Liver (tissue), 9 donors: ENCODE results near the gene CAVIN2. TPM values are rescaled to one million over a fixed set of nuclear protein-coding genes. Genes with fewer than 3 reads are reported as not detected.

Experiments used
- DNase-seq: peaks from one replicate; pipeline ENCODE4 v3.0.0-alpha.2; 2017; ENCODE audit warnings: low spot score
- H3K27ac ChIP-seq, 2 donors: one replicate each; pipeline ENCODE4 v1.7.0; 2013; ENCODE audit warnings: inconsistent platforms in 2 of 2, low read length in 2 of 2, control low read depth in 1 of 2, low read depth in 1 of 2, mild to moderate bottlenecking in 1 of 2
- H3K27me3 ChIP-seq, 4 donors: one replicate each; pipeline versions ENCODE4 v1.6.1 to v1.7.0; 2013; ENCODE audit warnings: low read length in 3 of 4, inconsistent platforms in 1 of 4, mild to moderate bottlenecking in 1 of 4, moderate library complexity in 1 of 4; ENCODE audit not compliant: control insufficient read depth in 4 of 4, insufficient read depth in 4 of 4
- H3K36me3 ChIP-seq, 4 donors: one replicate each; pipeline versions ENCODE4 v1.6.1 to v1.7.0; 2013; ENCODE audit warnings: low read length in 3 of 4, mild to moderate bottlenecking in 3 of 4, low read depth in 1 of 4, moderate library complexity in 1 of 4; ENCODE audit not compliant: control insufficient read depth in 4 of 4, insufficient read depth in 3 of 4
- H3K4me1 ChIP-seq, 4 donors: one replicate each; pipeline versions ENCODE4 v1.6.1 to v1.7.0; 2013; ENCODE audit warnings: low read length in 3 of 4, mild to moderate bottlenecking in 3 of 4, moderate library complexity in 1 of 4; ENCODE audit not compliant: control insufficient read depth in 4 of 4, insufficient read depth in 4 of 4
- H3K4me3 ChIP-seq, 3 donors: one replicate each; pipeline versions ENCODE4 v1.6.1 to v1.7.0; 2013; ENCODE audit warnings: low read length in 3 of 3, control low read depth in 1 of 3, low read depth in 1 of 3, mild to moderate bottlenecking in 1 of 3
- H3K9ac ChIP-seq, 2 donors: one replicate each; pipeline ENCODE4 v1.7.0; 2013; ENCODE audit warnings: low read length in 2 of 2, mild to moderate bottlenecking in 2 of 2, moderate library complexity in 2 of 2, control low read depth in 1 of 2, low read depth in 1 of 2
- H3K9me3 ChIP-seq, 4 donors: one replicate each; pipeline versions ENCODE4 v1.6.1 to v1.7.0; 2013; ENCODE audit warnings: low read length in 3 of 4; ENCODE audit not compliant: control insufficient read depth in 4 of 4
- EGR1 ChIP-seq, 2 donors: IDR thresholded peaks; 2 replicates each; pipeline ENCODE4 v1.6.1; 2016 to 2018; ENCODE audit warnings: antibody characterized with exemption in 2 of 2, low read depth in 2 of 2
- FOXA1 ChIP-seq: IDR thresholded peaks from 2 replicates; pipeline ENCODE4 v1.6.1; 2016; ENCODE audit warnings: antibody characterized with exemption
- FOXA2 ChIP-seq: IDR thresholded peaks from 2 replicates; pipeline ENCODE4 v1.6.1; 2016; ENCODE audit warnings: antibody characterized with exemption
- HNF4A ChIP-seq, 2 donors: conservative IDR thresholded peaks; 2 replicates each; pipeline ENCODE4 v1.6.1; 2016; ENCODE audit warnings: antibody characterized with exemption in 2 of 2, mild to moderate bottlenecking in 2 of 2
- HNF4G ChIP-seq: IDR thresholded peaks from 2 replicates; pipeline ENCODE4 v1.6.1; 2016; ENCODE audit warnings: antibody characterized with exemption
- JUND ChIP-seq, 2 donors: IDR thresholded peaks; 2 replicates each; pipeline ENCODE4 v1.6.1; 2016; ENCODE audit warnings: antibody characterized with exemption in 2 of 2
- RAD21 ChIP-seq, 2 donors: IDR thresholded peaks; 2 replicates each; pipeline ENCODE4 v1.6.1; 2016; ENCODE audit warnings: antibody characterized with exemption in 2 of 2, mild to moderate bottlenecking in 2 of 2
- RXRA ChIP-seq, 2 donors: IDR thresholded peaks; 2 replicates each; pipeline ENCODE4 v1.6.1; 2017 to 2018; ENCODE audit warnings: antibody characterized with exemption in 2 of 2, mild to moderate bottlenecking in 1 of 2
- TAF1 ChIP-seq: conservative IDR thresholded peaks from 2 replicates; pipeline ENCODE4 v1.6.1; 2016; ENCODE audit warnings: antibody characterized with exemption, mild to moderate bottlenecking
- YY1 ChIP-seq: IDR thresholded peaks from 2 replicates; pipeline ENCODE4 v1.6.1; 2016; ENCODE audit warnings: antibody characterized with exemption, mild to moderate bottlenecking
- WGBS: extraction: QIAGEN DNeasy Blood & Tissue Kit; methylation state at CpG from one replicate; pipeline ENCODE4 v1.1.7; 2013; 5-methylcytosine and 5-hydroxymethylcytosine counted together
- polyA plus RNA-seq, 2 donors: library from polyadenylated mRNA; stranded (reverse) in 1 of 2; unstranded in 1 of 2; fragments of 200-250 nt in 1 of 2; fragments of >200 nt in 1 of 2; fragmentation: Nextera tagmentation in 1 of 2; extraction: Ambion mirVana in 1 of 2; gene quantifications; one replicate each; pipeline versions ENCODE4 v1.2.1 to v1.2.3, GENCODE V29; 2013 to 2015
- total RNA-seq, 2 donors: library from RNA; depleted of rRNA; stranded (reverse); fragments of >200 nt; gene quantifications; one replicate each; pipeline ENCODE4 v1.2.3, GENCODE V29; 2014
- TF ChIP-seq, protein P1 (sequence below): IDR thresholded peaks from 2 replicates; pipeline ENCODE4 v1.6.1; 2016; ENCODE audit warnings: antibody characterized with exemption
- TF ChIP-seq, protein P2 (sequence below): fragments of 150-350 bp; IDR thresholded peaks from 2 replicates; pipeline ENCODE4 v1.5.1; 2017; ENCODE audit warnings: improper control_type of control experiment, low read depth, low read length; ENCODE audit not compliant: missing input control
- TF ChIP-seq, protein P3 (sequence below): IDR thresholded peaks from 2 replicates; pipeline ENCODE4 v1.6.1; 2016; ENCODE audit warnings: antibody characterized with exemption
- TF ChIP-seq, protein P4 (sequence below): IDR thresholded peaks from 2 replicates; pipeline ENCODE4 v1.6.1; 2016; ENCODE audit warnings: antibody characterized with exemption, mild to moderate bottlenecking
- donor health status: healthy.
- donor health status: healthy.
- donor health status: healthy.
- donor health status: healthy.
- donor health status: healthy.

CAVIN2 gene
- total and polyA plus RNA-seq, 4 donors: 13.3 to 20.7 (median 14.0) TPM

DNA sequence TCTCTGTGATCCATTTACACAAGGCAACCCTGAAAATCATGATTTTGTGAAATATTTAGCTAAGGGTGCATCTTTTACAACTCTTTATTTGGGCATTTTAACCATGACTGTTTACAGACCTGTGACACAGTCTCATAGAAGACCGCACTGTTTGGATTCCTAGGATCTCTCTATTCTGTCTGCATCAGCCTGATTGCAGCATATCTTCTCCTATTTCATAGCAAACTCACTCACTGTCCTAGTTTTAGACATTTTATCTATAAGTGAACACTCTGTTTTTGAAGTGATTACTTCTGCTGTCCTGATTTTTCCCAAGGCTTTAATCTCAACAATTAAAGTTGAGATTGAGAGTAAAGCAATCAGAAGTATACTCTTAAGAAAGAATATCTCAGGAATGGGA is 56.2 kb downstream of the CAVIN2 start:
- H3K9ac ChIP-seq: no peak overlapping the region
- 45% methylated on average over 1 of the region's 1 CpG for WGBS
- H3K27me3 ChIP-seq: peaks cover 0 to 11% (median 0%) of the 10 kb centered on the region in 4 donors
- no peaks in the 10 kb centered on the region for H3K36me3 ChIP-seq
- no peaks in the 10 kb centered on the region for H3K4me1 ChIP-seq
- H3K4me3 ChIP-seq: no peak overlapping the region
- TF ChIP-seq, protein P1, sequence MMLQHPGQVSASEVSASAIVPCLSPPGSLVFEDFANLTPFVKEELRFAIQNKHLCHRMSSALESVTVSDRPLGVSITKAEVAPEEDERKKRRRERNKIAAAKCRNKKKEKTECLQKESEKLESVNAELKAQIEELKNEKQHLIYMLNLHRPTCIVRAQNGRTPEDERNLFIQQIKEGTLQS: no peak
- H3K9me3 ChIP-seq: no peaks in the 10 kb centered on the region
- H3K27ac ChIP-seq: no peak overlapping the region
- no peak for DNase-seq

GRCh38 chr2:191789796-191790195 is 57.1 kb downstream of the CAVIN2 start:
- H3K4me1 ChIP-seq: no peaks in the 10 kb centered on the region
- H3K9ac ChIP-seq: no peak overlapping the region
- H3K36me3 ChIP-seq: no peaks in the 10 kb centered on the region
- H3K27ac ChIP-seq: no peak overlapping the region
- no peak overlapping the region for H3K4me3 ChIP-seq
- DNase-seq: no peak
- TF ChIP-seq RXRA (IDR thresholded peaks at IDR 0.05) (no peak), FOXA1 (no peak), YY1 (no peak), RAD21 (IDR thresholded peaks at IDR 0.05) (no peak), JUND (IDR thresholded peaks at IDR 0.05) (no peak), HNF4A (conservative IDR thresholded peaks at IDR 0.05) (no peak), TAF1 (no peak), HNF4G (no peak), EGR1 (IDR thresholded peaks at IDR 0.05; ENCODE audit: low read depth in 2 of 2) (no peak), FOXA2 (no peak)
- TF ChIP-seq, protein P2, sequence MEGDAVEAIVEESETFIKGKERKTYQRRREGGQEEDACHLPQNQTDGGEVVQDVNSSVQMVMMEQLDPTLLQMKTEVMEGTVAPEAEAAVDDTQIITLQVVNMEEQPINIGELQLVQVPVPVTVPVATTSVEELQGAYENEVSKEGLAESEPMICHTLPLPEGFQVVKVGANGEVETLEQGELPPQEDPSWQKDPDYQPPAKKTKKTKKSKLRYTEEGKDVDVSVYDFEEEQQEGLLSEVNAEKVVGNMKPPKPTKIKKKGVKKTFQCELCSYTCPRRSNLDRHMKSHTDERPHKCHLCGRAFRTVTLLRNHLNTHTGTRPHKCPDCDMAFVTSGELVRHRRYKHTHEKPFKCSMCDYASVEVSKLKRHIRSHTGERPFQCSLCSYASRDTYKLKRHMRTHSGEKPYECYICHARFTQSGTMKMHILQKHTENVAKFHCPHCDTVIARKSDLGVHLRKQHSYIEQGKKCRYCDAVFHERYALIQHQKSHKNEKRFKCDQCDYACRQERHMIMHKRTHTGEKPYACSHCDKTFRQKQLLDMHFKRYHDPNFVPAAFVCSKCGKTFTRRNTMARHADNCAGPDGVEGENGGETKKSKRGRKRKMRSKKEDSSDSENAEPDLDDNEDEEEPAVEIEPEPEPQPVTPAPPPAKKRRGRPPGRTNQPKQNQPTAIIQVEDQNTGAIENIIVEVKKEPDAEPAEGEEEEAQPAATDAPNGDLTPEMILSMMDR: no peak
- TF ChIP-seq, protein P3, sequence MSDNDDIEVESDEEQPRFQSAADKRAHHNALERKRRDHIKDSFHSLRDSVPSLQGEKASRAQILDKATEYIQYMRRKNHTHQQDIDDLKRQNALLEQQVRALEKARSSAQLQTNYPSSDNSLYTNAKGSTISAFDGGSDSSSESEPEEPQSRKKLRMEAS: no peak
- TF ChIP-seq, protein P4, sequence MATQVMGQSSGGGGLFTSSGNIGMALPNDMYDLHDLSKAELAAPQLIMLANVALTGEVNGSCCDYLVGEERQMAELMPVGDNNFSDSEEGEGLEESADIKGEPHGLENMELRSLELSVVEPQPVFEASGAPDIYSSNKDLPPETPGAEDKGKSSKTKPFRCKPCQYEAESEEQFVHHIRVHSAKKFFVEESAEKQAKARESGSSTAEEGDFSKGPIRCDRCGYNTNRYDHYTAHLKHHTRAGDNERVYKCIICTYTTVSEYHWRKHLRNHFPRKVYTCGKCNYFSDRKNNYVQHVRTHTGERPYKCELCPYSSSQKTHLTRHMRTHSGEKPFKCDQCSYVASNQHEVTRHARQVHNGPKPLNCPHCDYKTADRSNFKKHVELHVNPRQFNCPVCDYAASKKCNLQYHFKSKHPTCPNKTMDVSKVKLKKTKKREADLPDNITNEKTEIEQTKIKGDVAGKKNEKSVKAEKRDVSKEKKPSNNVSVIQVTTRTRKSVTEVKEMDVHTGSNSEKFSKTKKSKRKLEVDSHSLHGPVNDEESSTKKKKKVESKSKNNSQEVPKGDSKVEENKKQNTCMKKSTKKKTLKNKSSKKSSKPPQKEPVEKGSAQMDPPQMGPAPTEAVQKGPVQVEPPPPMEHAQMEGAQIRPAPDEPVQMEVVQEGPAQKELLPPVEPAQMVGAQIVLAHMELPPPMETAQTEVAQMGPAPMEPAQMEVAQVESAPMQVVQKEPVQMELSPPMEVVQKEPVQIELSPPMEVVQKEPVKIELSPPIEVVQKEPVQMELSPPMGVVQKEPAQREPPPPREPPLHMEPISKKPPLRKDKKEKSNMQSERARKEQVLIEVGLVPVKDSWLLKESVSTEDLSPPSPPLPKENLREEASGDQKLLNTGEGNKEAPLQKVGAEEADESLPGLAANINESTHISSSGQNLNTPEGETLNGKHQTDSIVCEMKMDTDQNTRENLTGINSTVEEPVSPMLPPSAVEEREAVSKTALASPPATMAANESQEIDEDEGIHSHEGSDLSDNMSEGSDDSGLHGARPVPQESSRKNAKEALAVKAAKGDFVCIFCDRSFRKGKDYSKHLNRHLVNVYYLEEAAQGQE: no peak
- TF ChIP-seq, protein P1: no peak
- 75% methylated on average over 4 of the region's 4 CpGs for WGBS
- no peaks in the 10 kb centered on the region for H3K9me3 ChIP-seq
- peaks cover 0 to 11% (median 0%) of the 10 kb centered on the region in 4 donors for H3K27me3 ChIP-seq
